ENCODE results near the gene A2M.

GRCh38 chr12:9041321-9041720 is 74.4 kb downstream of the A2M start:
- TF ChIP-seq CTCF (conservative IDR thresholded peaks at IDR 0.05; ENCODE audit: low read depth, low read length), result no peak
- no peak for TF ChIP-seq POLR2A (IDR thresholded peaks at IDR 0.05; ENCODE audit: low read depth, low read length)
- no peak for TF ChIP-seq RFX5 (IDR thresholded peaks at IDR 0.05; ENCODE audit: low read depth, low read length)
- TF ChIP-seq RAD21 (IDR thresholded peaks at IDR 0.05; ENCODE audit: low read length), result no peak
- no peak for TF ChIP-seq CHD1 (IDR thresholded peaks at IDR 0.05; ENCODE audit: low read depth, low read length)
- no peak for TF ChIP-seq MAZ (IDR thresholded peaks at IDR 0.05; ENCODE audit: borderline replicate concordance, low read depth, low read length)
- TF ChIP-seq CEBPB (IDR thresholded peaks at IDR 0.05; ENCODE audit: low read depth, low read length), result no peak
- TF ChIP-seq MAFK (IDR thresholded peaks at IDR 0.05; ENCODE audit: low read depth, low read length), result no peak
- no peak for TF ChIP-seq USF2 (IDR thresholded peaks at IDR 0.05; ENCODE audit: low read depth, low read length)
- TF ChIP-seq FOS (IDR thresholded peaks at IDR 0.05; ENCODE audit: low read depth, low read length), result no peak
- TF ChIP-seq BHLHE40 (IDR thresholded peaks at IDR 0.05; ENCODE audit: low read depth, low read length), result no peak
- TF ChIP-seq MXI1 (IDR thresholded peaks at IDR 0.05; ENCODE audit: borderline replicate concordance, low read depth, low read length), result no peak
